Right atrium auricular region (tissue), 2 donors: ENCODE data around the gene UHRF1. TPM values are rescaled to one million over a fixed set of nuclear protein-coding genes. Genes with fewer than 3 reads are reported as not detected.

ENCODE experiments used
- DNase-seq: peaks from one replicate; pipeline ENCODE4 v3.0.0-alpha.2; 2019; ENCODE audit warnings: low spot score
- H3K27ac ChIP-seq, 2 donors: fragments of 200-600 bp; sonication (generic); 1 replicate in 1 of 2; 2 replicates in 1 of 2; pipeline ENCODE4 v1.5.1; 2016 to 2019
- H3K27me3 ChIP-seq, 2 donors: fragments of 200-600 bp; sonication (generic); one replicate each; pipeline versions ENCODE4 v1.5.1 to v1.6.0; 2017 to 2019
- H3K36me3 ChIP-seq: fragments of 200-600 bp; sonication (generic); one replicate; pipeline ENCODE4 v1.5.1; 2016
- H3K4me1 ChIP-seq, 2 donors: fragments of 200-600 bp; sonication (generic); one replicate each; pipeline versions ENCODE4 v1.5.1 to v1.6.0; 2017 to 2019
- H3K4me3 ChIP-seq, 2 donors: fragments of 200-600 bp; sonication (generic); 1 replicate in 1 of 2; 2 replicates in 1 of 2; pipeline ENCODE4 v1.5.1; 2017 to 2019; ENCODE audit warnings: mild to moderate bottlenecking in 1 of 2, moderate library complexity in 1 of 2
- H3K9me3 ChIP-seq, 2 donors: fragments of 200-600 bp; sonication (generic); one replicate each; pipeline ENCODE4 v1.5.1; 2019
- CTCF ChIP-seq, 2 donors: fragments of 200-600 bp; sonication (generic); IDR thresholded peaks; one replicate each; pipeline ENCODE4 v1.5.1; 2019; ENCODE audit warnings: antibody characterized with exemption in 2 of 2
- total RNA-seq, 2 donors: library from RNA; depleted of rRNA; stranded (reverse); fragments of >200 nt; gene quantifications; one replicate each; pipeline ENCODE4 v1.1.0, GENCODE V29; 2016

UHRF1 gene
- under 1 TPM; 0.28 to 0.33 TPM for total RNA-seq

- H3K27me3 ChIP-seq: no peaks in the 10 kb centered on the region
- H3K4me1 ChIP-seq: peaks cover 0 to 26% of the 10 kb centered on the region in 2 donors
- DNase-seq: no peak
- H3K4me3 ChIP-seq: peak within 1 kb of the TSS; percentile 64 to 65
- no peaks in the 10 kb centered on the region for H3K9me3 ChIP-seq
- no peak for TF ChIP-seq CTCF (IDR thresholded peaks at IDR 0.05)
- no peaks in the 10 kb centered on the region for H3K36me3 ChIP-seq
- H3K27ac ChIP-seq: no peak within 1 kb of the TSS
Measured at GRCh38 chr19:4909156-4909896, at the start of gene UHRF1. UHRF1 (plus strand) TSS chr19:4909501; CDS start chr19:4910886, 1,385 bp downstream.

GRCh38 chr19:4859697-4860096 is 49.6 kb upstream of the UHRF1 start:
- DNase-seq: no peak
- Histone ChIP-seq H3K9me3 (no peaks in the 10 kb centered on the region), H3K27ac (no peak overlapping the region), H3K4me1 (no peaks in the 10 kb centered on the region), H3K27me3 (no peaks in the 10 kb centered on the region), H3K4me3 (no peak overlapping the region), H3K36me3 (peaks cover 49% of the 10 kb centered on the region)
- TF ChIP-seq CTCF (IDR thresholded peaks at IDR 0.05): no peak

DNA sequence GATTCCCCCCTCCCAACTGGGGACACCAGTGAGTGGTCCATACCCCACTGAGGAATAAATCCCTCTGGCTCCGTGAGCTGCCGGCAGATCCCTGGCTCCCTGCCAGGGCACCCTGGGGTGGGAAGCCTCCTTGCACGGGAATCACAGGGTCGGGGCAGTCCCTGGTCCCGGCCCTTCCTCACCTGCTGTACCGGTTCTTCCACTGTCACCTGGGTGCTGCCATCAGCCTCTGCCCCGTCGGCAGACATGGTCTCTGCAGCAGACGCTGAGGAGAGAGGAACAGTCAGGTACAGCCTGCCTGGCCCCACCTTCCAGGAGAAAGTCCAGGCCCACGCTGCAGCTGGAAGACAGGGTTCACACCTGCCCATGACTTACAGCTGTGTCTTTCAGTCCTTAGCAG is 48.2 kb upstream of the UHRF1 start:
- Histone ChIP-seq H3K36me3 (peaks cover 39% of the 10 kb centered on the region), H3K9me3 (no peaks in the 10 kb centered on the region), H3K27me3 (no peaks in the 10 kb centered on the region), H3K27ac (no peak overlapping the region), H3K4me1 (peaks cover 0 to 2% of the 10 kb centered on the region in 2 donors), H3K4me3 (no peak overlapping the region)
- TF ChIP-seq CTCF (IDR thresholded peaks at IDR 0.05): no peak
- DNase-seq: no peak

DNA sequence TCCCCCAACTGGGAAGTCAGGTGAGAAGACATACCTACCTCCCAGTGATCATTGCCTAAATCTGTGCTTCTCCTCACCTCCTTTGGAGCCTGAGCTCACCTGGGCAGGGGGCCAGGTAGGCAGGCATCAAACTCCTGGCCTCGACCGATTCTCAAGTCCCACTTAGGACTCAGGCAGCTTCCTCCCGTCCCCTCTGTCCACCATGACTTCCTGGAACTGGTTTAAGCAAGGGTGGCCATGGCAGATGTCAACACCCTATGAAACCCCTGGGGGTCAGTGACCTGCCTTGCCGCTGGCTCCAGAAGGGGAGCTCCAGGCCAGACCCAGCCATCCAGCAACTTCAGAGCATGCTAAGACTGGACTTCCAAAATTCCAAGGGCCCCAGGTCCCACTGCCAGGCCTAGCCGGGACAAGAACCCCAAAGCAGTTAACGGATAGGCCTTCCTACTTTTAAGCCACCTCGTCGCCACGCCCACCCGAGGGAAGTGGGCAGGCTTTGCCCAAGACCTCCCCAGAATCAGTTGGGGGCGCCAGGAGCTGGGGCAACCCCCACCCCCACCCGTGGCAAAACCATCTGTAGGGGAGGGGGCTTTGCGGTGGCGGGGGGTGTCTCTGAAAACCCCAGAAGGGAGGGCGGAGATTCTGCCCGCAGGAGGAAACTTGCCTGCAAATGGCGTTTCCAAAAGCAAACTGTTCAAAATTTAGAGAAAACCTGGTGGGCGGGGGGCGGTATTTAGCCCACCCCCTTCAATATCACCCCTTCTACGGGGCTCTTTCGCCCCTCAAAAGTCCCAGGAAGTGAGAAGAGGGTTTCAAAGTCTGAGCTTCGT is 42.5 kb upstream of the UHRF1 start:
- H3K36me3 ChIP-seq: peaks cover 4% of the 10 kb centered on the region
- TF ChIP-seq CTCF (IDR thresholded peaks at IDR 0.05): no peak
- peaks cover 0 to 11% of the 10 kb centered on the region in 2 donors for H3K4me1 ChIP-seq
- H3K27ac ChIP-seq: peak overlapping the region; percentile 81 to 86
- H3K27me3 ChIP-seq: no peaks in the 10 kb centered on the region
- peak overlapping the region; percentile 85 to 88 for H3K4me3 ChIP-seq
- no peaks in the 10 kb centered on the region for H3K9me3 ChIP-seq
- DNase-seq: peak; percentile 69

- Histone ChIP-seq H3K36me3 (no peaks in the 10 kb centered on the region), H3K4me1 (peaks cover 0 to 11% of the 10 kb centered on the region in 2 donors), H3K4me3 (peak within 1 kb of the TSS; percentile 85 to 88), H3K27me3 (no peaks in the 10 kb centered on the region), H3K9me3 (no peaks in the 10 kb centered on the region), H3K27ac (peak within 1 kb of the TSS; percentile 81 to 86)
- TF ChIP-seq CTCF (IDR thresholded peaks at IDR 0.05): peak in 1 of 2 donors; percentile 9
- DNase-seq: peak; percentile 99
Measured at GRCh38 chr19:4867534-4868285, 41.6 kb upstream of the UHRF1 start, which contains the start of gene PLIN3. PLIN3 (minus strand) TSS chr19:4867667; CDS start chr19:4861394, 6,273 bp downstream.
